ENCODE results near the gene MGA.

The MGA gene

GRCh38 chr15:41671656-41672648 is 11.7 kb downstream of the MGA start:
- H3K27ac ChIP-seq, result no peak overlapping the region
- no peak for TF ChIP-seq ZFX (IDR thresholded peaks at IDR 0.05)
- TF ChIP-seq, protein P1, sequence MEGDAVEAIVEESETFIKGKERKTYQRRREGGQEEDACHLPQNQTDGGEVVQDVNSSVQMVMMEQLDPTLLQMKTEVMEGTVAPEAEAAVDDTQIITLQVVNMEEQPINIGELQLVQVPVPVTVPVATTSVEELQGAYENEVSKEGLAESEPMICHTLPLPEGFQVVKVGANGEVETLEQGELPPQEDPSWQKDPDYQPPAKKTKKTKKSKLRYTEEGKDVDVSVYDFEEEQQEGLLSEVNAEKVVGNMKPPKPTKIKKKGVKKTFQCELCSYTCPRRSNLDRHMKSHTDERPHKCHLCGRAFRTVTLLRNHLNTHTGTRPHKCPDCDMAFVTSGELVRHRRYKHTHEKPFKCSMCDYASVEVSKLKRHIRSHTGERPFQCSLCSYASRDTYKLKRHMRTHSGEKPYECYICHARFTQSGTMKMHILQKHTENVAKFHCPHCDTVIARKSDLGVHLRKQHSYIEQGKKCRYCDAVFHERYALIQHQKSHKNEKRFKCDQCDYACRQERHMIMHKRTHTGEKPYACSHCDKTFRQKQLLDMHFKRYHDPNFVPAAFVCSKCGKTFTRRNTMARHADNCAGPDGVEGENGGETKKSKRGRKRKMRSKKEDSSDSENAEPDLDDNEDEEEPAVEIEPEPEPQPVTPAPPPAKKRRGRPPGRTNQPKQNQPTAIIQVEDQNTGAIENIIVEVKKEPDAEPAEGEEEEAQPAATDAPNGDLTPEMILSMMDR (conservative IDR thresholded peaks at IDR 0.05), result no peak

DNA sequence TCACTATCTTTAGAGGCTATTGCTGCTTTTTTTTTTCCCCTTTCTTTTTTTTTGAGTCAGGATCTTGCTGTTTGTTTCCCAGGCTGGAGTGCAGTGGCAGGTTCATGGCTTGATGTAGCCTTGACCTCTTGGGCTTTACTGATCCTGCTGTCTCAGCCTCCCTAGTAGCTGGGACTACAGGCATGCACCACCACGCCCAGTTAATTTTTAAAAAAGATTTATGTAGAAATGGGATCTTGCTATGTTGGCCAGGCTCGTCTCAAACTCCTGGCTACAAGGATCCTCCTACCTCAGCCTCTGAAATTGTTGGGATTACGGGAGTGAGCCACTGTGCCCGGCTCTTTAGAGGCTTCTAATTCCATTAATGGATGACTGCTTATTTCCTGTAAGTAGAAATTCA is 15.1 kb downstream of the MGA start:
- TF ChIP-seq, protein P1 (conservative IDR thresholded peaks at IDR 0.05), result no peak
- no peak for TF ChIP-seq ZFX (IDR thresholded peaks at IDR 0.05)
- no peak overlapping the region for H3K27ac ChIP-seq

DNA sequence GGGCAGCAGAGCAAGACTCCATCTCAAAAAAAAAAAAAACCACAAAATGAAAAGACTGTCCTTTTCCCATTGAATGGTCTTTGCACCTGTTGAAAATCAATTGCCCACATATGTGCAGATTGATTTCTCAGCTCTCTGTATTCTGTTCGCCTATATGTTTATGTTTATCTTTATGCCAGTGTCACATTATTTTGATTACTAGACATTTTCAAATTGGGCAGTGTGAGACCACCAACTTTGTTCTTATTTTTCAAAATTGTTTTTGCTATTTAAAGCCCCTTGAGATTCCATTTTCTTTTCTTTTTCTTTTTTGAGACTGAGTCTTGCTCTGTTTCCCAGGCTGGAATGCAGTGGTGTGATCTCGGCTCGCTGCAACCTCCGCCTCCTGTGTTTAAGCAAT is 18.5 kb downstream of the MGA start:
- no peak for TF ChIP-seq ZFX (IDR thresholded peaks at IDR 0.05)
- TF ChIP-seq, protein P1 (conservative IDR thresholded peaks at IDR 0.05), result no peak
- H3K27ac ChIP-seq, result no peak overlapping the region

GRCh38 chr15:41683955-41684354 is 23.8 kb downstream of the MGA start:
- H3K27ac ChIP-seq, result no peak overlapping the region
- TF ChIP-seq, protein P1 (conservative IDR thresholded peaks at IDR 0.05), result no peak
- no peak for TF ChIP-seq ZFX (IDR thresholded peaks at IDR 0.05)

DNA sequence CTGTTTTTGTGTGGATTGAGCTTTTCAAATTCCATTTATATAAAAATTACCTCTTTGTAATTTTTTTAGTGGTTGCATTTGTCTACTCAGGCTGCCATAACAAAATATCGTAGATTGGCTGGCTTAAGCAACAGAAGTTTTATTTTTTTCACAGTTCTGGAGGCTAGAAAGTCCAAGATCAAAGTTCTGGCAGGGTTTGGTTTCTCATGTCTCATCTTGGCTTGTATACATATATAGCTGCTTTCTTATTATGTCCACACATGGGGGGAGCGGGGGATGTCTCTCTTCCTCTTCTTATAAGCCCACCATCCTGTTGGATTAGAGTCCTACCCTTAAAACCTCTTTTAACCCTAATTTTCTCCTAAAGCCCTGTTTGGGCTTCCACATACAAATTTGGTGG is 28.5 kb downstream of the MGA start:
- TF ChIP-seq, protein P1 (conservative IDR thresholded peaks at IDR 0.05), result no peak
- no peak for TF ChIP-seq ZFX (IDR thresholded peaks at IDR 0.05)
- no peak overlapping the region for H3K27ac ChIP-seq

- TF ChIP-seq ZFX (IDR thresholded peaks at IDR 0.05), result no peak
- TF ChIP-seq, protein P1 (conservative IDR thresholded peaks at IDR 0.05), result no peak
- H3K27ac ChIP-seq, result no peak overlapping the region
These were observed 28.9 kb downstream of the MGA start for GRCh38 chr15:41689083-41689482.

DNA sequence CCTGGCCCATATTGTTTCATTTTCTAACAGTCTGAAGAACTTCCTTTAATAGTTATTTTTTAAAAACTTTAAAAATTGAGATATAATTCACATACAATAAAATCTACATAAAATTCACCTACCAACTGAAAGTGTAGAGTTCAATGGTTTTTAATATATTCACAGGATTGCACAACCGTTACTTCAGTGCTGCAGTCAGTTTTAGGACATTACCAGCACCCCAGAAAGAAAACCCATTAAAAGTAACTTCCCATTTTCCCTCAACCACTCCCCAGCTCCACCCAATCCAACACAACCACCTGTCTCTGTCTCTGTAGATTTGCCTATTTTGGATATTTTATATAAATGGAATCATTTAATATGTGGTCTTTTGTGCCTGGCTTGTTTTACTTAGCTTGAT is 29.6 kb downstream of the MGA start:
- TF ChIP-seq, protein P1 (conservative IDR thresholded peaks at IDR 0.05), result no peak
- TF ChIP-seq ZFX (IDR thresholded peaks at IDR 0.05), result no peak
- H3K27ac ChIP-seq, result no peak overlapping the region

Data from C4-2B (cell line).